A549 (cell line): ENCODE results near the gene NGRN. TPM values are rescaled to one million over a fixed set of nuclear protein-coding genes. Genes with fewer than 3 reads are reported as not detected.

Experiments
- ATAC-seq, 2 experiments: fragments of 200-7000 bp in 1 of 2; fragments of >200 bp in 1 of 2; cut with Nextera tagmentation in 1 of 2; cut with Tn5 transposase in 1 of 2; 3 replicates each; pipeline versions ENCODE4 v1.8.0 to v1.9.1; 2018 to 2020; ENCODE audit warnings: mild to moderate bottlenecking in 1 of 2, moderate library complexity in 1 of 2
- CTCF ChIA-PET: fragments of 300-600 bp; sonication (Branson Sonifier 250); formaldehyde crosslinking; extraction: SDS; loops from one replicate; lab custom pipeline; 2021; ENCODE audit warnings: antibody characterized with exemption, inconsistent platforms; lab: Yijun Ruan, JAX
- POLR2A ChIA-PET: fragments of 350-600 bp; formaldehyde crosslinking; extraction: SDS; loops from one replicate; lab custom pipeline; 2021; ENCODE audit warnings: antibody characterized with exemption, inconsistent platforms; lab: Yijun Ruan, JAX
- DNase-seq, 2 experiments: peaks; one replicate each; pipeline versions ENCODE4 v3.0.0 to v3.0.0-alpha.2; 2011 to 2016; ENCODE audit warnings: low read depth in 1 of 2, low spot score in 1 of 2
- FAIRE-seq: peaks from 2 replicates; lab custom pipeline; 2011; peaks lifted over from hg19 to GRCh38; lab: Jason Lieb, UNC
- H3K27ac ChIP-seq, 2 experiments: fragments of >200 bp; sonication (Bioruptor Twin); formaldehyde crosslinking; 3 replicates each; pipeline ENCODE4 v1.5.1; 2016 to 2017
- H3K4me1 ChIP-seq: fragments of >200 bp; sonication (Bioruptor Twin); formaldehyde crosslinking; 3 replicates; pipeline ENCODE4 v1.6.1; 2016
- H3K4me2 ChIP-seq: fragments of >200 bp; sonication (Bioruptor Twin); formaldehyde crosslinking; 3 replicates; pipeline ENCODE4 v1.6.1; 2016
- H3K4me3 ChIP-seq: fragments of >200 bp; sonication (Bioruptor Twin); formaldehyde crosslinking; 3 replicates; pipeline ENCODE4 v1.5.1; 2016
- H3K9me3 ChIP-seq: fragments of >200 bp; sonication (Bioruptor Twin); formaldehyde crosslinking; 3 replicates; pipeline ENCODE4 v1.6.1; 2016
- CHD4 ChIP-seq: fragments of 200-600 bp; sonication (generic); IDR thresholded peaks from 2 replicates; pipeline ENCODE4 v1.6.1; 2016; ENCODE audit warnings: antibody characterized with exemption, mild to moderate bottlenecking, borderline replicate concordance
- EP300 ChIP-seq, 2 experiments: fragments of >200 bp; sonication (Bioruptor Twin); formaldehyde crosslinking; IDR thresholded peaks; 2 replicates in 1 of 2; 3 replicates in 1 of 2; pipeline ENCODE4 v1.6.1; 2016 to 2017
- GATA3 ChIP-seq: IDR thresholded peaks from 2 replicates; pipeline ENCODE4 v1.6.1; 2012; ENCODE audit warnings: borderline replicate concordance
- HDAC2 ChIP-seq: fragments of 200-600 bp; sonication (generic); IDR thresholded peaks from 2 replicates; pipeline ENCODE4 v1.6.1; 2016
- HEYL ChIP-seq: fragments of 250-450 bp; sonication (Bioruptor Pico); IDR thresholded peaks from 2 replicates; pipeline ENCODE4 v1.8.0; 2021; ENCODE audit warnings: mild to moderate bottlenecking, moderate library complexity
- HOXB5 ChIP-seq: fragments of 250-450 bp; sonication (Bioruptor Pico); IDR thresholded peaks from 2 replicates; pipeline ENCODE4 v1.5.0; 2020; ENCODE audit warnings: mild to moderate bottlenecking, moderate library complexity
- JUN ChIP-seq, 2 experiments: fragments of >200 bp; sonication (Bioruptor Twin); formaldehyde crosslinking; IDR thresholded peaks; 2 replicates in 1 of 2; 3 replicates in 1 of 2; pipeline ENCODE4 v1.6.1; 2016 to 2017
- JUNB ChIP-seq: fragments of >200 bp; sonication (Bioruptor Twin); formaldehyde crosslinking; IDR thresholded peaks from 2 replicates; pipeline ENCODE4 v1.6.1; 2016
- KDM1A ChIP-seq: fragments of 200-600 bp; sonication (generic); IDR thresholded peaks from 2 replicates; pipeline ENCODE4 v1.6.1; 2016; ENCODE audit warnings: low read depth, mild to moderate bottlenecking
- MAZ ChIP-seq: fragments of 150-350 bp; IDR thresholded peaks from 2 replicates; pipeline ENCODE4 v1.6.1; 2014; ENCODE audit warnings: antibody characterized with exemption, low read depth, low read length, borderline replicate concordance
- MYC ChIP-seq: IDR thresholded peaks from 2 replicates; pipeline ENCODE4 v1.6.1; 2012; ENCODE audit warnings: mild to moderate bottlenecking, inconsistent platforms, low read length, improper control_type of control experiment, borderline replicate concordance
- PHF8 ChIP-seq: fragments of 200-600 bp; sonication (generic); IDR thresholded peaks from 2 replicates; pipeline ENCODE4 v1.6.1; 2016; ENCODE audit warnings: low read depth, mild to moderate bottlenecking, antibody characterized with exemption, moderate library complexity, borderline replicate concordance
- RARB ChIP-seq: fragments of 250-450 bp; sonication (Bioruptor Pico); IDR thresholded peaks from 2 replicates; pipeline ENCODE4 v1.8.0; 2021; ENCODE audit warnings: mild to moderate bottlenecking, moderate library complexity
- SREBF2 ChIP-seq: fragments of 450-650 bp; IDR thresholded peaks from 2 replicates; pipeline ENCODE4 v1.6.1; 2014; ENCODE audit warnings: mild to moderate bottlenecking, moderate library complexity
- ZC3H11A ChIP-seq: fragments of 450-650 bp; IDR thresholded peaks from 2 replicates; pipeline ENCODE4 v1.6.1; 2014; ENCODE audit warnings: antibody characterized with exemption, mild to moderate bottlenecking
- ZFP36 ChIP-seq: fragments of 450-650 bp; IDR thresholded peaks from 2 replicates; pipeline ENCODE4 v1.6.1; 2014; ENCODE audit warnings: borderline replicate concordance; ENCODE audit not compliant: partially characterized antibody
- ZSCAN20 ChIP-seq: fragments of 250-450 bp; sonication (Bioruptor Pico); IDR thresholded peaks from 2 replicates; pipeline ENCODE4 v1.8.0; 2022; ENCODE audit warnings: mild to moderate bottlenecking, moderate library complexity
- WGBS: methylation state at CpG from one replicate; pipeline ENCODE4 v1.1.6; 2017; ENCODE audit errors: missing lambda C conversion rate; 5-methylcytosine and 5-hydroxymethylcytosine counted together
- polyA plus RNA-seq, 4 experiments: library from polyadenylated mRNA; depleted of rRNA in 3 of 4; stranded (reverse); fragments of >200 nt; fragmentation: RNase III in 1 of 4; extraction: RNeasy Plus Mini Kit Qiagen cat#74134 plus additional on column Dnase treatment in 1 of 4; gene quantifications; 2 replicates in 3 of 4; 3 replicates in 1 of 4; pipeline ENCODE4 v1.2.3, GENCODE V29; 2011 to 2017
- TF ChIP-seq, protein P1 (sequence below): fragments of 200-600 bp; sonication (generic); IDR thresholded peaks from 2 replicates; pipeline ENCODE4 v1.6.1; 2016; ENCODE audit warnings: antibody characterized with exemption, mild to moderate bottlenecking, moderate library complexity
- TF ChIP-seq, protein P2 (sequence below): IDR thresholded peaks from 2 replicates; pipeline ENCODE4 v1.6.1; 2012
- TF ChIP-seq, protein P3 (sequence below): fragments of 250-450 bp; sonication (Bioruptor Pico); IDR thresholded peaks from 2 replicates; pipeline ENCODE4 v1.5.0; 2021; ENCODE audit warnings: mild to moderate bottlenecking, moderate library complexity, borderline replicate concordance
- TF ChIP-seq, protein P4 (sequence below): fragments of >200 bp; sonication (Bioruptor Twin); formaldehyde crosslinking; IDR thresholded peaks from 3 replicates; pipeline ENCODE4 v1.6.1; 2016
- TF ChIP-seq, protein P5 (sequence below): fragments of 450-650 bp; IDR thresholded peaks from 2 replicates; pipeline ENCODE4 v1.6.1; 2014; ENCODE audit warnings: antibody characterized with exemption

Gene NGRN
- polyA plus RNA-seq, 2 of the 4 experiments (the other 2 are of a cell fraction) = 83.2 to 159 TPM

DNA sequence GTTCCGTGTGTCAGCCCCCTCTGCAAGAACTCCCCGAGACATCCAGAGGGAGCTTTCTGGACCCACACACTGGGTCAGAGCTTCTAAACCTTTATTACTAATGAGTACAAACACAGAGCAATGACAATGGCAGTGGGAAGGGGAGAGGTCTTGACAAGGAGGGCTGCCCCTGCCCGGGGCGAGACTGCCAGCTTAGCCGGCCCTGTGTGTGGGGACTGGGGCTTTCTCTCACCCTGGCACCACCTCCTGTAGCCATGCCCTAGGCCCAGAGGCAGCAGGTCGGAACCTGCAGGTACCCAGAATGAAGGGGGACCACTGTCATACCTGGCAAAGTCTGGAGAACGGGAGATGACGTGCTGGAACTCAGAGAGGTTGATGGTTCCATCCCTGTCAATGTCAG is 34.9 kb upstream of the NGRN start:
- ChIA-PET POLR2A (interaction anchor here (0.9 kb wide), 1 partner anchor 87 kb away, joined by 3 read pairs; no protein-coding TSS in a partner anchor), CTCF (interaction anchor here (1.4 to 36.4 kb wide), 4 partner anchors 17 to 332 kb away, joined by 4 to 732 read pairs (median 146); partner anchors contain the start of gene TTLL13)
- no peak for ATAC-seq
- DNase-seq = no peak
- no peak overlapping the region for H3K4me2 ChIP-seq
- no peak for FAIRE-seq
- H3K4me1 ChIP-seq = peaks cover 26% of the 10 kb centered on the region
- WGBS = 82% methylated on average over 8 of the region's 8 CpGs
- TF ChIP-seq, protein P1, sequence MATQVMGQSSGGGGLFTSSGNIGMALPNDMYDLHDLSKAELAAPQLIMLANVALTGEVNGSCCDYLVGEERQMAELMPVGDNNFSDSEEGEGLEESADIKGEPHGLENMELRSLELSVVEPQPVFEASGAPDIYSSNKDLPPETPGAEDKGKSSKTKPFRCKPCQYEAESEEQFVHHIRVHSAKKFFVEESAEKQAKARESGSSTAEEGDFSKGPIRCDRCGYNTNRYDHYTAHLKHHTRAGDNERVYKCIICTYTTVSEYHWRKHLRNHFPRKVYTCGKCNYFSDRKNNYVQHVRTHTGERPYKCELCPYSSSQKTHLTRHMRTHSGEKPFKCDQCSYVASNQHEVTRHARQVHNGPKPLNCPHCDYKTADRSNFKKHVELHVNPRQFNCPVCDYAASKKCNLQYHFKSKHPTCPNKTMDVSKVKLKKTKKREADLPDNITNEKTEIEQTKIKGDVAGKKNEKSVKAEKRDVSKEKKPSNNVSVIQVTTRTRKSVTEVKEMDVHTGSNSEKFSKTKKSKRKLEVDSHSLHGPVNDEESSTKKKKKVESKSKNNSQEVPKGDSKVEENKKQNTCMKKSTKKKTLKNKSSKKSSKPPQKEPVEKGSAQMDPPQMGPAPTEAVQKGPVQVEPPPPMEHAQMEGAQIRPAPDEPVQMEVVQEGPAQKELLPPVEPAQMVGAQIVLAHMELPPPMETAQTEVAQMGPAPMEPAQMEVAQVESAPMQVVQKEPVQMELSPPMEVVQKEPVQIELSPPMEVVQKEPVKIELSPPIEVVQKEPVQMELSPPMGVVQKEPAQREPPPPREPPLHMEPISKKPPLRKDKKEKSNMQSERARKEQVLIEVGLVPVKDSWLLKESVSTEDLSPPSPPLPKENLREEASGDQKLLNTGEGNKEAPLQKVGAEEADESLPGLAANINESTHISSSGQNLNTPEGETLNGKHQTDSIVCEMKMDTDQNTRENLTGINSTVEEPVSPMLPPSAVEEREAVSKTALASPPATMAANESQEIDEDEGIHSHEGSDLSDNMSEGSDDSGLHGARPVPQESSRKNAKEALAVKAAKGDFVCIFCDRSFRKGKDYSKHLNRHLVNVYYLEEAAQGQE = no peak
- TF ChIP-seq MAZ = no peak
- TF ChIP-seq, protein P2, sequence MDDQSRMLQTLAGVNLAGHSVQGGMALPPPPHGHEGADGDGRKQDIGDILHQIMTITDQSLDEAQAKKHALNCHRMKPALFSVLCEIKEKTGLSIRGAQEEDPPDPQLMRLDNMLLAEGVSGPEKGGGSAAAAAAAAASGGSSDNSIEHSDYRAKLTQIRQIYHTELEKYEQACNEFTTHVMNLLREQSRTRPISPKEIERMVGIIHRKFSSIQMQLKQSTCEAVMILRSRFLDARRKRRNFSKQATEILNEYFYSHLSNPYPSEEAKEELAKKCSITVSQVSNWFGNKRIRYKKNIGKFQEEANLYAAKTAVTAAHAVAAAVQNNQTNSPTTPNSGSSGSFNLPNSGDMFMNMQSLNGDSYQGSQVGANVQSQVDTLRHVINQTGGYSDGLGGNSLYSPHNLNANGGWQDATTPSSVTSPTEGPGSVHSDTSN = no peak
- no peak for TF ChIP-seq RARB (CRISPR knock-in tag)
- no peak for TF ChIP-seq HEYL (CRISPR knock-in tag)
- no peak for TF ChIP-seq ZSCAN20 (CRISPR knock-in tag)
- no peak for TF ChIP-seq SREBF2
- no peak for TF ChIP-seq CHD4
- TF ChIP-seq JUNB = no peak
- TF ChIP-seq PHF8 = no peak
- no peak for TF ChIP-seq HOXB5 (CRISPR knock-in tag)
- TF ChIP-seq, protein P3, sequence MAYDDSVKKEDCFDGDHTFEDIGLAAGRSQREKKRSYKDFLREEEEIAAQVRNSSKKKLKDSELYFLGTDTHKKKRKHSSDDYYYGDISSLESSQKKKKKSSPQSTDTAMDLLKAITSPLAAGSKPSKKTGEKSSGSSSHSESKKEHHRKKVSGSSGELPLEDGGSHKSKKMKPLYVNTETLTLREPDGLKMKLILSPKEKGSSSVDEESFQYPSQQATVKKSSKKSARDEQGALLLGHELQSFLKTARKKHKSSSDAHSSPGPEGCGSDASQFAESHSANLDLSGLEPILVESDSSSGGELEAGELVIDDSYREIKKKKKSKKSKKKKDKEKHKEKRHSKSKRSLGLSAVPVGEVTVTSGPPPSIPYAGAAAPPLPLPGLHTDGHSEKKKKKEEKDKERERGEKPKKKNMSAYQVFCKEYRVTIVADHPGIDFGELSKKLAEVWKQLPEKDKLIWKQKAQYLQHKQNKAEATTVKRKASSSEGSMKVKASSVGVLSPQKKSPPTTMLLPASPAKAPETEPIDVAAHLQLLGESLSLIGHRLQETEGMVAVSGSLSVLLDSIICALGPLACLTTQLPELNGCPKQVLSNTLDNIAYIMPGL = no peak
- TF ChIP-seq EP300 (IDR thresholded peaks at IDR 0.05) = no peak
- no peak for TF ChIP-seq KDM1A
- TF ChIP-seq, protein P4, sequence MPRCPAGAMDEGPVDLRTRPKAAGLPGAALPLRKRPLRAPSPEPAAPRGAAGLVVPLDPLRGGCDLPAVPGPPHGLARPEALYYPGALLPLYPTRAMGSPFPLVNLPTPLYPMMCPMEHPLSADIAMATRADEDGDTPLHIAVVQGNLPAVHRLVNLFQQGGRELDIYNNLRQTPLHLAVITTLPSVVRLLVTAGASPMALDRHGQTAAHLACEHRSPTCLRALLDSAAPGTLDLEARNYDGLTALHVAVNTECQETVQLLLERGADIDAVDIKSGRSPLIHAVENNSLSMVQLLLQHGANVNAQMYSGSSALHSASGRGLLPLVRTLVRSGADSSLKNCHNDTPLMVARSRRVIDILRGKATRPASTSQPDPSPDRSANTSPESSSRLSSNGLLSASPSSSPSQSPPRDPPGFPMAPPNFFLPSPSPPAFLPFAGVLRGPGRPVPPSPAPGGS = no peak
- H3K27ac ChIP-seq = no peak overlapping the region
- H3K4me3 ChIP-seq = no peak overlapping the region
- H3K9me3 ChIP-seq = no peaks in the 10 kb centered on the region

DNA sequence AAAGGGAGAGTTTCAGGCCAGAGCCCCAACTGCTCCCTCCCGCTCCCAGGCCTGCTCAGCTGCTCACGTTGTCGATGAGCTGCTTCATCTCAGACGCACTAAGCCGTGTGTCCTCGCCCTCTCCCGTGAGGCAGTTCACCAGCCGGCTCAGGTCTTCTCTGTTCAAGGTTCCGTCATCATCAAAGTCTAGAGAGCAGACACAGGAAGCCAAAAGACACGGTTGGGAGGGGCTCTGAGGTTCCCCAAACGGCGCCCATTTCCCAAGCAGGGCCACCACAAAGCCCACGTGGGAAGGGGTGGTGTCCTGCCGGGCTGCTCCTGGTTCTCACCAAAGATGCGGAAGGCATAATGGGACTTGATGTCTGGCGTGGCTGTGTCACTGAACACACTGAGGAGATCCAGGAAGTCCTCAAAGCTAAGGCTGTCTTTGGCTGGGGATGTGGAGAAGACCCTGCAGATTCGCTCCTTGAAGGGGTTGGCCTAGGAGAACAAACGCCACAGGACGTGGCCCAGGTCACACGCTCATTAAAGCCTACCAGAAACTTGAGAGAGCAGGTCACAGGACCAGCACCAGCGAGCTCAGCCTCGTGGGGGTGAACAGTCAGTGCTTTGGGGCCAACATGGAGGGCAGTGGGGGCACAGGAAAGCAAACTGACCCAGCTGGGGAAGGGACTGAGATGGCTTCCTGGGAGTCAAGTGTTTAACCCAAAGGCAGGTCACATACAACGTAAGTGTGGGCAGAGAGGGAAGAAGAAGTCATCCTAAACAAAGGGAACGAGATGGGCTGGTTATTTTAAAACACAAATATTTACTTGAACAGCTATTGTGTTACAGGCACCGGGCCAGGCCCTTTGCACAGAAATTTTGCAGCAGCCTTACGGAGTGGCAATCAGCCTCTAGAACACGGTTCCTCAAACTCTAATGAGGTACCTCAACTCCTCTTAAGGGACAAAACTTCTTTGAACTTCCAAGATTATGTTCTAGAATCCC is 34.1 kb upstream of the NGRN start:
- FAIRE-seq = no peak
- H3K4me3 ChIP-seq = no peak overlapping the region
- TF ChIP-seq, protein P5, sequence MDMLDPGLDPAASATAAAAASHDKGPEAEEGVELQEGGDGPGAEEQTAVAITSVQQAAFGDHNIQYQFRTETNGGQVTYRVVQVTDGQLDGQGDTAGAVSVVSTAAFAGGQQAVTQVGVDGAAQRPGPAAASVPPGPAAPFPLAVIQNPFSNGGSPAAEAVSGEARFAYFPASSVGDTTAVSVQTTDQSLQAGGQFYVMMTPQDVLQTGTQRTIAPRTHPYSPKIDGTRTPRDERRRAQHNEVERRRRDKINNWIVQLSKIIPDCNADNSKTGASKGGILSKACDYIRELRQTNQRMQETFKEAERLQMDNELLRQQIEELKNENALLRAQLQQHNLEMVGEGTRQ = no peak
- no peak for TF ChIP-seq ZFP36
- TF ChIP-seq HDAC2 = no peak
- TF ChIP-seq MYC = no peak
- TF ChIP-seq ZC3H11A = no peak
- TF ChIP-seq GATA3 = no peak
- TF ChIP-seq, protein P1 = no peak
- TF ChIP-seq JUN (IDR thresholded peaks at IDR 0.05) = no peak
- no peak for TF ChIP-seq SREBF2

More for the DNA sequence above, 34.1 kb upstream of the NGRN start:
- ChIA-PET CTCF (interaction anchor here (1.3 to 36.4 kb wide), 8 partner anchors 11 to 333 kb away, joined by 3 to 732 read pairs (median 6); partner anchors contain the start of gene TTLL13), POLR2A (interaction anchor here (0.6 to 0.9 kb wide), 2 partner anchors 11 to 88 kb away, joined by 3 read pairs; no protein-coding TSS in a partner anchor)
- Histone ChIP-seq H3K4me2 (peak overlapping the region; percentile 93), H3K4me1 (peaks cover 26% of the 10 kb centered on the region), H3K27ac (peak overlapping the region in 1 of 2 experiments; percentile 90; a peak in 1 of 6 replicates), H3K9me3 (no peaks in the 10 kb centered on the region)
- 75% methylated on average over 27 of the region's 27 CpGs for WGBS
- ATAC-seq (no peak), DNase-seq (no peak)
